K562 (cell line): ENCODE results near the gene VILL. TPM values are rescaled to one million over a fixed set of nuclear protein-coding genes. Genes with fewer than 3 reads are reported as not detected.
A peak's percentile ranks its signal among the peaks of the same experiment; 100 is the strongest.

ENCODE experiments used
- BCL6 ChIP-seq: fragments of 250-450 bp; sonication (Bioruptor Pico); IDR thresholded peaks from 2 replicates; pipeline ENCODE4 v1.4.0; 2020
- DMBX1 ChIP-seq: fragments of 250-450 bp; sonication (Bioruptor Pico); IDR thresholded peaks from 2 replicates; pipeline ENCODE4 v1.8.0; 2022; ENCODE audit warnings: inconsistent platforms, mild to moderate bottlenecking, moderate library complexity, borderline replicate concordance
- HLTF ChIP-seq: fragments of 450-650 bp; IDR thresholded peaks from 2 replicates; pipeline ENCODE4 v1.6.1; 2016
- PHF20 ChIP-seq: fragments of 450-650 bp; IDR thresholded peaks from 2 replicates; pipeline ENCODE4 v1.6.1; 2018; ENCODE audit not compliant: partially characterized antibody
- TAF7 ChIP-seq: fragments of 450-650 bp; IDR thresholded peaks from 2 replicates; pipeline ENCODE4 v1.6.1; 2016; ENCODE audit warnings: missing genetic modification characterization, missing compliant biosample characterization
- ZNF444 ChIP-seq: fragments of 250-450 bp; sonication (Bioruptor Pico); IDR thresholded peaks from 2 replicates; pipeline ENCODE4 v1.4.0; 2020; ENCODE audit warnings: mild to moderate bottlenecking, moderate library complexity
- ZNF583 ChIP-seq: fragments of 250-450 bp; sonication (Bioruptor Pico); IDR thresholded peaks from 2 replicates; pipeline ENCODE4 v1.4.0; 2020
- polyA plus RNA-seq, 8 experiments: library from polyadenylated mRNA; depleted of rRNA in 4 of 8; stranded (reverse) in 5 of 8; unstranded in 3 of 8; fragments of >200 nt; fragmentation: Nextera tagmentation in 2 of 8; fragmentation: Illumina TruSeq in 1 of 8; extraction: Ambion mirVana in 2 of 8; extraction: Trizol in 1 of 8; gene quantifications; 2 replicates each; pipeline versions ENCODE4 v1.2.1 to v1.2.3, GENCODE V29; 2011 to 2014; ENCODE audit warnings: inconsistent platforms in 1 of 8, missing spikeins in 1 of 8
- total RNA-seq, 7 experiments: library from RNA; depleted of rRNA in 6 of 7; stranded (reverse); fragments of >200 nt in 6 of 7; fragmentation: Illumina TruSeq in 2 of 7; extraction: Trizol in 2 of 7; gene quantifications; 2 replicates each; pipeline versions ENCODE4 v1.2.1 to v1.2.3, GENCODE V29; 2011 to 2021; ENCODE audit warnings: low replicate concordance in 1 of 7
- TF ChIP-seq, protein P1 (sequence below): fragments of 450-650 bp; IDR thresholded peaks from 2 replicates; pipeline ENCODE4 v1.6.1; 2016; ENCODE audit warnings: low read depth, mild to moderate bottlenecking, moderate library complexity
- TF ChIP-seq, protein P2 (sequence below): fragments of 450-650 bp; IDR thresholded peaks from 2 replicates; pipeline ENCODE4 v1.6.1; 2016; ENCODE audit warnings: low read depth
- TF ChIP-seq, protein P3 (sequence below): sonication (generic); formaldehyde crosslinking; IDR thresholded peaks from 2 replicates; pipeline ENCODE4 v1.9.0; 2022; ENCODE audit warnings: mild to moderate bottlenecking, missing genetic modification reagents
- TF ChIP-seq, protein P4 (sequence below): fragments of 450-650 bp; formaldehyde crosslinking; IDR thresholded peaks from 2 replicates; pipeline ENCODE4 v1.4.0; 2020; ENCODE audit warnings: mild to moderate bottlenecking, moderate library complexity

The VILL gene
- total and polyA plus RNA-seq, 9 of the 15 experiments (the other 6 are each of a cell fraction or from before 2014, with no cell fraction given), result 0.11 to 16.0 (median 8.8) TPM

DNA sequence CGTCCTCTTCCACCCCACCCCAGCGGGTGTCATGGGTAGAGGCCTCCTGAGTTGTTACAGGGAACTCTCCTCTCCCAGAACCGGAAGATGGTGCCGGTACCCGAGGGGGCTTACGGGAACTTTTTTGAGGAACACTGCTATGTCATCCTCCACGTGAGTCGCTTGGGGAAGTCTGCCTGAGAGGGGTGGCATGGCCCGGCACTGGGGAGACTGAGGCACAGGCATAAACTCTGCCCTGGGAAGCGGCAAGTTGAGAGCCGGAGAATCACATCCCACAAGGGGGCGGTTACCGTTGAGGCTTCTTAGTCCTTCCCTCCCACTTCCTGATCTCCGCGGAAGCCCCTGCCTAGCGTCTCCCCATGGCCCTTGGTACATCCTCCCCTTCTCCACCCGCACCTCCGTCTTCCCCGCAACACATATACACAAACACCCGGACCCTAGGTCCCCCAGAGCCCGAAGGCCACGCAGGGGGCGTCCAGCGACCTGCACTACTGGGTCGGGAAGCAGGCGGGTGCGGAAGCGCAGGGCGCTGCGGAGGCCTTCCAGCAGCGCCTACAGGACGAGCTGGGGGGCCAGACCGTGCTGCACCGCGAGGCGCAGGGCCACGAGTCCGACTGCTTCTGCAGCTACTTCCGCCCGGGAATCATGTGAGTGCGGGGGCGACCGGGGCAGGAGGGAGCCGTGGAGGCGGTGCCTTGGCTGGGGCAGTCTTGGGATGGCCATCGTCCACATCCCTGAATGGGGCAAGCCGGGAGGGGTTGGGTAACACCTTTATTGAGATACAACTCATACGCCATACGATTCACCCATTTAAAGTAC, 3.4 kb downstream of the VILL start (continued):
- TF ChIP-seq, protein P1, sequence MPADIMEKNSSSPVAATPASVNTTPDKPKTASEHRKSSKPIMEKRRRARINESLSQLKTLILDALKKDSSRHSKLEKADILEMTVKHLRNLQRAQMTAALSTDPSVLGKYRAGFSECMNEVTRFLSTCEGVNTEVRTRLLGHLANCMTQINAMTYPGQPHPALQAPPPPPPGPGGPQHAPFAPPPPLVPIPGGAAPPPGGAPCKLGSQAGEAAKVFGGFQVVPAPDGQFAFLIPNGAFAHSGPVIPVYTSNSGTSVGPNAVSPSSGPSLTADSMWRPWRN, result peak; percentile 39; the same call in 1 of the 2 replicates
- TF ChIP-seq PHF20 (peak; percentile 98), ZNF583 (CRISPR knock-in tag) (peak; percentile 82), HLTF (peak; percentile 92; the same call in 1 of the 2 replicates), DMBX1 (CRISPR knock-in tag) (peak; percentile 66; the same call in 1 of the 2 replicates), TAF7 (tag) (peak; percentile 90), ZNF444 (CRISPR knock-in tag) (no peak), BCL6 (CRISPR knock-in tag) (no peak)
- TF ChIP-seq, protein P2, sequence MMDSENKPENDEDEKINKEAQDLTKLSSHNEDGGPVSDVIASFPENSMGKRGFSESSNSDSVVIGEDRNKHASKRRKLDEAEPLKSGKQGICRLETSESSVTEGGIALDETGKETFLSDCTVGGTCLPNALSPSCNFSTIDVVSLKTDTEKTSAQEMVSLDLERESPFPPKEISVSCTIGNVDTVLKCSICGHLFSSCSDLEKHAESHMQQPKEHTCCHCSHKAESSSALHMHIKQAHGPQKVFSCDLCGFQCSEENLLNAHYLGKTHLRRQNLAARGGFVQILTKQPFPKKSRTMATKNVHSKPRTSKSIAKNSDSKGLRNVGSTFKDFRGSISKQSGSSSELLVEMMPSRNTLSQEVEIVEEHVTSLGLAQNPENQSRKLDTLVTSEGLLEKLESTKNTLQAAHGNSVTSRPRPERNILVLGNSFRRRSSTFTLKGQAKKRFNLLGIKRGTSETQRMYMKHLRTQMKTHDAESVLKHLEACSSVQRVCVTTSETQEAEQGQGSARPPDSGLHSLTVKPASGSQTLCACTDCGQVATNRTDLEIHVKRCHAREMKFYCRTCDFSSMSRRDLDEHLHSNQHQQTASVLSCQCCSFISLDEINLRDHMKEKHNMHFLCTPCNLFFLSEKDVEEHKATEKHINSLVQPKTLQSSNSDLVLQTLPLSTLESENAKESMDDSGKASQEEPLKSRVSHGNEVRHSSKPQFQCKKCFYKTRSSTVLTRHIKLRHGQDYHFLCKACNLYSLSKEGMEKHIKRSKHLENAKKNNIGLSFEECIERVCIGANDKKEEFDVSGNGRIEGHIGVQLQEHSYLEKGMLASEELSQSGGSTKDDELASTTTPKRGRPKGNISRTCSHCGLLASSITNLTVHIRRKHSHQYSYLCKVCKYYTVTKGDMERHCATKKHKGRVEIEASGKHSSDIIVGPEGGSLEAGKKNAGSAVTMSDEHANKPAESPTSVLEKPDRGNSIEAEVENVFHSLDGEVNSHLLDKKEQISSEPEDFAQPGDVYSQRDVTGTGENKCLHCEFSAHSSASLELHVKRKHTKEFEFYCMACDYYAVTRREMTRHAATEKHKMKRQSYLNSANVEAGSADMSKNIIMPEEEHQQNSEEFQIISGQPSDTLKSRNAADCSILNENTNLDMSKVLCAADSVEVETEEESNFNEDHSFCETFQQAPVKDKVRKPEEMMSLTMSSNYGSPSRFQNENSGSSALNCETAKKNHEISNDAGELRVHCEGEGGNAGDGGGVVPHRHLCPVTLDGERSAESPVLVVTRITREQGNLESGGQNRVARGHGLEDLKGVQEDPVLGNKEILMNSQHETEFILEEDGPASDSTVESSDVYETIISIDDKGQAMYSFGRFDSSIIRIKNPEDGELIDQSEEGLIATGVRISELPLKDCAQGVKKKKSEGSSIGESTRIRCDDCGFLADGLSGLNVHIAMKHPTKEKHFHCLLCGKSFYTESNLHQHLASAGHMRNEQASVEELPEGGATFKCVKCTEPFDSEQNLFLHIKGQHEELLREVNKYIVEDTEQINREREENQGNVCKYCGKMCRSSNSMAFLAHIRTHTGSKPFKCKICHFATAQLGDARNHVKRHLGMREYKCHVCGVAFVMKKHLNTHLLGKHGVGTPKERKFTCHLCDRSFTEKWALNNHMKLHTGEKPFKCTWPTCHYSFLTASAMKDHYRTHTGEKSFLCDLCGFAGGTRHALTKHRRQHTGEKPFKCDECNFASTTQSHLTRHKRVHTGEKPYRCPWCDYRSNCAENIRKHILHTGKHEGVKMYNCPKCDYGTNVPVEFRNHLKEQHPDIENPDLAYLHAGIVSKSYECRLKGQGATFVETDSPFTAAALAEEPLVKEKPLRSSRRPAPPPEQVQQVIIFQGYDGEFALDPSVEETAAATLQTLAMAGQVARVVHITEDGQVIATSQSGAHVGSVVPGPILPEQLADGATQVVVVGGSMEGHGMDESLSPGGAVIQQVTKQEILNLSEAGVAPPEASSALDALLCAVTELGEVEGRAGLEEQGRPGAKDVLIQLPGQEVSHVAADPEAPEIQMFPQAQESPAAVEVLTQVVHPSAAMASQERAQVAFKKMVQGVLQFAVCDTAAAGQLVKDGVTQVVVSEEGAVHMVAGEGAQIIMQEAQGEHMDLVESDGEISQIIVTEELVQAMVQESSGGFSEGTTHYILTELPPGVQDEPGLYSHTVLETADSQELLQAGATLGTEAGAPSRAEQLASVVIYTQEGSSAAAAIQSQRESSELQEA, result no peak
- TF ChIP-seq, protein P3, sequence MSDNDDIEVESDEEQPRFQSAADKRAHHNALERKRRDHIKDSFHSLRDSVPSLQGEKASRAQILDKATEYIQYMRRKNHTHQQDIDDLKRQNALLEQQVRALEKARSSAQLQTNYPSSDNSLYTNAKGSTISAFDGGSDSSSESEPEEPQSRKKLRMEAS, result peak; percentile 97
- TF ChIP-seq, protein P4, sequence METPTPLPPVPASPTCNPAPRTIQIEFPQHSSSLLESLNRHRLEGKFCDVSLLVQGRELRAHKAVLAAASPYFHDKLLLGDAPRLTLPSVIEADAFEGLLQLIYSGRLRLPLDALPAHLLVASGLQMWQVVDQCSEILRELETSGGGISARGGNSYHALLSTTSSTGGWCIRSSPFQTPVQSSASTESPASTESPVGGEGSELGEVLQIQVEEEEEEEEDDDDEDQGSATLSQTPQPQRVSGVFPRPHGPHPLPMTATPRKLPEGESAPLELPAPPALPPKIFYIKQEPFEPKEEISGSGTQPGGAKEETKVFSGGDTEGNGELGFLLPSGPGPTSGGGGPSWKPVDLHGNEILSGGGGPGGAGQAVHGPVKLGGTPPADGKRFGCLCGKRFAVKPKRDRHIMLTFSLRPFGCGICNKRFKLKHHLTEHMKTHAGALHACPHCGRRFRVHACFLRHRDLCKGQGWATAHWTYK (CRISPR knock-in tag), result peak; percentile 90
